ENCODE data around the gene LDHD.

DNA sequence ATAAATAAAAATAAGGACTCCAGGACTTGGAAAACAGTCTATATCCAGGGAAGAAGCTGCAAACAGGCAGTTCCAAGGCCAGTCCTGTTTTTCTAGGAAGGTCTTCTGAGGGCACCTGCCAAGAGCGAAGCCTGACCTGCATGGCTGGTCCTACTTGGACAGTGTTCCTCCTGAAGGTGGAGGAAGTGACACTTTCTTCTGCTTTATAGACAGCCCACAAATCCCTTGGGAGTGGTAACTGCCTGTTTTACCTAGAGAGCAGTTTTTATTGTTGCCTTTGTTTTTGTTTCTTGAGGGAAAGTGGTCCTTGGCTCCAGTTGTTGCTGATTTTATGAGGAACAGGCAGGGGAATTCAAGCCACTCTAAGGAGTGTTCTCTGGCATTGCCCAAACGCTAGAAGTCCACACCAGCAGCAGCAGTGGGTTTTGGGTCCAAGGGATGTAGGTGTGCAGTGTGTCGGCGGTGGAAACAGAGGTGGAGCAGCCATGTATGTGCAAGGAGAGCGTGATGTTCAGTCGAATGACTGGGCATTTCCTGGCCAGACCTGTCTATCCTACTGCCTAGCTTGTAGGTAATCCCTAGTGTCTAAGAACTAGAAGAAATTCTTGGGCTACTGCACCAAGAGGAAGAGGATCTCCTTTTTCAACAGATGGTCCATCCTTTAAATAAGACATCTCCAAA lies 35.3 kb downstream of the LDHD start:
- TF ChIP-seq, protein P1, sequence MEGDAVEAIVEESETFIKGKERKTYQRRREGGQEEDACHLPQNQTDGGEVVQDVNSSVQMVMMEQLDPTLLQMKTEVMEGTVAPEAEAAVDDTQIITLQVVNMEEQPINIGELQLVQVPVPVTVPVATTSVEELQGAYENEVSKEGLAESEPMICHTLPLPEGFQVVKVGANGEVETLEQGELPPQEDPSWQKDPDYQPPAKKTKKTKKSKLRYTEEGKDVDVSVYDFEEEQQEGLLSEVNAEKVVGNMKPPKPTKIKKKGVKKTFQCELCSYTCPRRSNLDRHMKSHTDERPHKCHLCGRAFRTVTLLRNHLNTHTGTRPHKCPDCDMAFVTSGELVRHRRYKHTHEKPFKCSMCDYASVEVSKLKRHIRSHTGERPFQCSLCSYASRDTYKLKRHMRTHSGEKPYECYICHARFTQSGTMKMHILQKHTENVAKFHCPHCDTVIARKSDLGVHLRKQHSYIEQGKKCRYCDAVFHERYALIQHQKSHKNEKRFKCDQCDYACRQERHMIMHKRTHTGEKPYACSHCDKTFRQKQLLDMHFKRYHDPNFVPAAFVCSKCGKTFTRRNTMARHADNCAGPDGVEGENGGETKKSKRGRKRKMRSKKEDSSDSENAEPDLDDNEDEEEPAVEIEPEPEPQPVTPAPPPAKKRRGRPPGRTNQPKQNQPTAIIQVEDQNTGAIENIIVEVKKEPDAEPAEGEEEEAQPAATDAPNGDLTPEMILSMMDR (conservative IDR thresholded peaks at IDR 0.05 in 1 of 2, IDR thresholded peaks at IDR 0.05 in 1 of 2; ENCODE audit: extremely low read depth in 1 of 2, insufficient read depth in 1 of 2, low read depth in 1 of 2, low read length in 2 of 2) = no peak
- TF ChIP-seq EZH2 (IDR thresholded peaks at IDR 0.05; ENCODE audit: borderline replicate concordance, low read length) = no peak

All from mammary epithelial cell (primary cell).